WTC11 (cell line): ENCODE results near the gene ASTN1.

Experiments
- CTCF ChIP-seq: fragments of 200-600 bp; IDR thresholded peaks from 2 replicates; pipeline ENCODE4 v1.8.0; 2022; ENCODE audit warnings: antibody characterized with exemption
- ESRRA ChIP-seq: sonication (generic); formaldehyde crosslinking; IDR thresholded peaks from 2 replicates; pipeline ENCODE4 v1.8.1; 2022; ENCODE audit warnings: mild to moderate bottlenecking, missing genetic modification reagents, borderline replicate concordance
- HMGA2 ChIP-seq: fragments of 250-450 bp; sonication (Bioruptor Pico); IDR thresholded peaks from 2 replicates; pipeline ENCODE4 v1.4.0; 2021; ENCODE audit warnings: mild to moderate bottlenecking, moderate library complexity
- IRF2 ChIP-seq: sonication (generic); formaldehyde crosslinking; IDR thresholded peaks from 2 replicates; pipeline ENCODE4 v1.8.0; 2022; ENCODE audit warnings: low read depth, missing genetic modification reagents, borderline replicate concordance
- MAX ChIP-seq: sonication (generic); formaldehyde crosslinking; IDR thresholded peaks from 2 replicates; pipeline ENCODE4 v1.8.0; 2022; ENCODE audit warnings: mild to moderate bottlenecking, missing genetic modification reagents
- NR2C2 ChIP-seq: sonication (generic); formaldehyde crosslinking; IDR thresholded peaks from 2 replicates; pipeline ENCODE4 v1.8.0; 2022; ENCODE audit warnings: mild to moderate bottlenecking, missing genetic modification reagents
- SMAD3 ChIP-seq: sonication (generic); formaldehyde crosslinking; IDR thresholded peaks from 2 replicates; pipeline ENCODE4 v1.8.0; 2022; ENCODE audit warnings: missing genetic modification reagents, mild to moderate bottlenecking, borderline replicate concordance
- ZNF317 ChIP-seq: sonication (generic); formaldehyde crosslinking; IDR thresholded peaks from 2 replicates; pipeline ENCODE4 v1.8.1; 2023; ENCODE audit warnings: low read depth, mild to moderate bottlenecking, moderate library complexity, missing genetic modification reagents, borderline replicate concordance
- TF ChIP-seq, protein P1 (sequence below): sonication (generic); formaldehyde crosslinking; IDR thresholded peaks from 2 replicates; pipeline ENCODE4 v1.8.1; 2023; ENCODE audit warnings: mild to moderate bottlenecking, missing genetic modification reagents, moderate library complexity

GRCh38 chr1:177181280-177181630 lies 16.7 kb upstream of the ASTN1 start:
- TF ChIP-seq CTCF (no peak), ZNF317 (CRISPR knock-in tag) (no peak), NR2C2 (CRISPR knock-in tag) (no peak), SMAD3 (no peak), IRF2 (CRISPR knock-in tag) (no peak), MAX (no peak), HMGA2 (CRISPR knock-in tag) (no peak), ESRRA (CRISPR knock-in tag) (no peak)
- TF ChIP-seq, protein P1, sequence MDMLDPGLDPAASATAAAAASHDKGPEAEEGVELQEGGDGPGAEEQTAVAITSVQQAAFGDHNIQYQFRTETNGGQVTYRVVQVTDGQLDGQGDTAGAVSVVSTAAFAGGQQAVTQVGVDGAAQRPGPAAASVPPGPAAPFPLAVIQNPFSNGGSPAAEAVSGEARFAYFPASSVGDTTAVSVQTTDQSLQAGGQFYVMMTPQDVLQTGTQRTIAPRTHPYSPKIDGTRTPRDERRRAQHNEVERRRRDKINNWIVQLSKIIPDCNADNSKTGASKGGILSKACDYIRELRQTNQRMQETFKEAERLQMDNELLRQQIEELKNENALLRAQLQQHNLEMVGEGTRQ (CRISPR knock-in tag): no peak
